GM19452 (cell line): Measurements from ENCODE around the gene ELK4.

ENCODE experiments used
- ATAC-seq: cut with Tn5 transposase; IDR thresholded peaks from one replicate; pipeline ENCODE4 v1.9.1; 2021; ENCODE audit not compliant: unreplicated experiment

The ELK4 gene

GRCh38 chr1:205630241-205630640 lies 1.6 kb downstream of the ELK4 start:
- ATAC-seq = no peak

DNA sequence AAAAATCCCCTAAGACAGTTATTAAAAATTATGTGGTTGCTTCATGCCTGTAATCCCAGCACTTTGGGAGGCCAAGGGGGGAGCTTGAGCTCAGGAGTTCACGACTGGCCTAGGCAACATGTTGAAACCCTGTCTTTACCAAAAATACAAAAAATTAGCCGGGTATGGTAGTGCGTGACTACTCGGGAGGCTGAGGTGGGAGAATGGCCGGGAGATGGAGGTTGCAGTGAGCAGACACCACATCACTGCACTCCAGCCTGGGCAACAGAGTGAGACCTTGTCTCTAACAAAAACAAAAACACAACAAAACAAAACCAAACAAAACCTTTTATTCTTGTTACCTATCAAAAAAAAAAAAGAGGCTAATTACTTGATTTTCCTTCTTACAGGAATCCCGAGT lies 2.1 kb downstream of the ELK4 start:
- no peak for ATAC-seq

DNA sequence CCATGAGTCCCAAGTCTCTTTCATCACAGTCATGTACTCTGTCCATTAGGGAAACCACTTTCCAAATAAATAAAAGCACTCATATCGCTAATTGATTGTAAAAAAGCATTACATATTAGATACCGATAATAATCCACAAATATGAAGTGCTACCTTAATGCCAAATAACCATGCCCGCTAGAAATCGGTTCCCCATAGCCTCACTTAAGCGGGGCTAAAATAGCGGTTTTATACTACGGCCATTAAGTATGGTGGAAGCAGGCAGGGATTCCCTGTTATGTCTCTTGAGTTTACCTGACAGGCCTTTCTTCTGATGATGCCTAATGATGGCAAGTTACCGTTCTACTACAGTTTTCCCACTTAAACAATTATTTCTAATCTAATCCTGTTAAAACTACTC lies 3.9 kb downstream of the ELK4 start:
- ATAC-seq = no peak

DNA sequence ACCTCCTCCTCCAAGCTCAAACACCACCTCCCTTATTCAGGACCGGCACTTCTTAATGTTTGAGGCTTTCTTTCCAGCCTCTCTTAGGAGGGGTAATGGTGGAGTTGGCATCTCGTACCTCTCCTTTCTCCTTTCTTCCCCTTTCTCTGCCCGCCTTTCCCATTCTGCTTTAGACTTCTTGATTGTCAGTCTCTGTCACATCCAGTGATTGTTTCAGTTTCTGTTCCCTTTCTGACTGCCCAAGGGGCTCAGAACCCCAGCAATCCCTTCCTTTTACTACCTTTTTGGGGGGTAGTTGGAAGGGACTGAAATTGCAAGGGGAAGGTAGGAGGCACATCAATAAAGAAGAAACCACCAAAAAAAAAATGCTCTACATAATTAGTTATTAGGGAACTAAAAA lies 5.6 kb downstream of the ELK4 start:
- no peak for ATAC-seq

- no peak for ATAC-seq
Observed at GRCh38 chr1:205623646-205624045, 8.2 kb downstream of the ELK4 start.

DNA sequence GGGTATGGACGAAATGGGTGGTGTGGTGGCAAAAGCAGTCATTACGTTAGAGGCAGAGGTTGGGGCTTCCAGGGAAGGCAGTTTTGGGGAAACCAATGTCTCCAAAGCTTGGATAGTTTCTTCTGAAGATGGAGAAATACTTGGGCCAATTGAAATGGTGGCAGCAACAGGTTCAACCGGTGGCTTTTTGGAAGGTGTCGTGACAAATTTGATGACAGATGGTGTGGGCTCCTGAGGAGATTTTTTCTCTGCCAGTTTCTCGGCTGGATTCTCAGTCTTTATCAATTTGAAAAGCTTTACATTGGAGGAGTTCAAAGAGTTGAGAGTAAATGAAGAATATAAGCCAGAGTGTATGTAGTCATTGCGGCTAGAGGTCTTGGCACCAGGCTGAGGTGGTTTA lies 11.5 kb downstream of the ELK4 start:
- ATAC-seq = no peak

DNA sequence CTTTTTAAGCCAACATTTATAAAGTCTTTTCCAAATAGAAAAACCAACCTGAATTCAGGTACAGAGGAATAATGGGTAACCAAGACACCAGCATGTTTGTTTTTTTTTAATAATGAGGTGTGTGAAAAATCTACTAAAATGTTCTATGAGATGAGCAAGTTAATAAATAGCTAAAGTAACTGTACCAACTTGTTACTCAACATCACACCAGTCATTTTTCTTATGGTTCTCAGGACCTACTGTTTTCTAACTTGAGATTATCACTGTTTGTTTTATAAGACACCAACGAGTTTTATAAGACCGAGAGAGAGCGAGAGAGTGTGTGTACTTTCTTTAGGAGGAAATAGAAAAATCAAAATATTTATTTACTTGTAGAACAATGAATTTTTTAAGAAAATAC lies 12.4 kb downstream of the ELK4 start:
- ATAC-seq = no peak

DNA sequence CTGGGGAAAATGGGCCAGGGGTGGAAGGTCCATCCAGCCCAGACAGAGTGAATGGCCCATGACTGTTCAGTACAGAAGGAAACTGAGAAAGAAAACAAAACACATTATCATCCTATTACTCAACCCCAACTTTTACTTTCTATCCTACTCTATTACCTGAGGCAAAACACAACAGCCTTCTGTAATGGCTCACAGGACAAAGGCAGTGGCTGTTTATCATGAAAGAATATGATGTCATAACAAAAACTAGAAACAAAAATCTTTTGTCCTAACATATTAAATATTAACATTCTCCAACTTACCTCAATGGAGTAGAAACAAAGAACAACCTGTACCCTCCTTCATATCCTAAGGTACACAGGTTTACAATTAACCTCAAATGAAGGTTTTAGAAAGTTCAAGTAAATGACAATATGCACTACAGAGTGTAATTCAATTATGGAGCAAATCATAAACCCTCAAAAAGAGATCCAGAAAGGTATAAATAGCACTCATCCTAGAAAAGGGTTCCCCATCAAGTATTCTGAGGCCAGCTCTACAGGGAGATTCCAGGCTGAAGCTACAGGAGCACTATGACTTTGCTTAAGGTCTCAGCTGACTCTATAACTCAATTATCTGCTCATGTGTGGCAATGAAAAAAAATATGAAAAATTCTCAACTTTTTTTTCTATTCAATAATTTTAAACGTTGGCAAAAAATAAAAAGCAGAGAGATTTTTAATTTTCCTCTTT lies 15.1 kb downstream of the ELK4 start:
- no peak for ATAC-seq

DNA sequence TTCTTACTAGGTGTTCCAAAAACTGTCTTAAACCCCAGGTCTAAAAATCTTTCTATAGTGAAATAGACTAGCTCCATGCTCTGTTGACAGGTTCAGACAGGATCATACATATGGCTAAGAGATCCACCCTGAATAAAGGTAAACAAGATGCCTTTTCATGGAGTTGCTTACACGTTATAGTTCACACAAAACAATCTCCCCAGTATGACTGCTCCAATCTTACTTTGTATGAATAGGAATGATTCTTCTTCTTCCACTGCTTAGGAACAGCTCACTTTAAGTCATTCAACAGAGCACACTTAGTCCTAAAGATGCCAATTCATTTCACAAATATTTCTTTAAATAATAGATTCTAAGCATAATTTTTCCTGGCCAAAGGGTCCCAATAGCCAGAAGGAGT lies 16.0 kb downstream of the ELK4 start:
- ATAC-seq = no peak

GRCh38 chr1:205613854-205614412 lies 17.9 kb downstream of the ELK4 start:
- no peak for ATAC-seq

DNA sequence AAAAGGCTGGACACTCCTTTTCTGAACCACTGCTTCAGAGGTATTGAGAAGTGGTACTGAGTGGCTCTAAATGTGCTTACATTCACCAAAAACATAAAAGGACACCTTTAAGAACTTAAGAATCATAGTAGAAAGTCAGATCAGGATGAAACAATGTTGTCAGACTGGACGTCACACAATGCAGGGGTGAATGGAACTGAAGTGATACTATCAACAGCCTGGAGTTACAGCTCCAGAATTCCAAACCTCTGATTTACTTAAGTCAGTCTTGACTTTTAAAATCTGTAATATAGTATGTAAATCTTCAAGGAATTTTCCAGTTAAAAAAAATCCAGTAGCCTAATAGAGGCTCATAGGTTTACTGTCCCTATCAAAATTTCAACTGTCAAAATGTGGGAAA lies 19.3 kb downstream of the ELK4 start:
- no peak for ATAC-seq

DNA sequence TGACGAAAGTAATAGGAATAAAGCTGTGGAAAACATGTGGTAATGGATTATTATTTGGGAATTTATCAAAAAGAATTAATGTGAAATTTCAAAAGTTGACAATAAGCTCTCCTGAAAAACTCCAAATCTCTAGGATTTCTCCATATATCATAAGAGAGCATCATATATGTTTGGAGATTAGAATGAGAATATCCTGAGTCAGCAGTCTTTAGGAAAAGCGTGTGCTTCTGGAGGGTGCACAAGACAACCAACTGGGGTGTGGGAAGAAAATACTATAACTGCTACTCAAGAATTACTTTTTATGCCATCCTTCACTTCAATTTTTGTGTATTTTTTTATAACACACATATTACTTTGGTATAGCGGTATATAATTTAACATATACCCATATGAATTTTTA lies 19.7 kb downstream of the ELK4 start:
- no peak for ATAC-seq

DNA sequence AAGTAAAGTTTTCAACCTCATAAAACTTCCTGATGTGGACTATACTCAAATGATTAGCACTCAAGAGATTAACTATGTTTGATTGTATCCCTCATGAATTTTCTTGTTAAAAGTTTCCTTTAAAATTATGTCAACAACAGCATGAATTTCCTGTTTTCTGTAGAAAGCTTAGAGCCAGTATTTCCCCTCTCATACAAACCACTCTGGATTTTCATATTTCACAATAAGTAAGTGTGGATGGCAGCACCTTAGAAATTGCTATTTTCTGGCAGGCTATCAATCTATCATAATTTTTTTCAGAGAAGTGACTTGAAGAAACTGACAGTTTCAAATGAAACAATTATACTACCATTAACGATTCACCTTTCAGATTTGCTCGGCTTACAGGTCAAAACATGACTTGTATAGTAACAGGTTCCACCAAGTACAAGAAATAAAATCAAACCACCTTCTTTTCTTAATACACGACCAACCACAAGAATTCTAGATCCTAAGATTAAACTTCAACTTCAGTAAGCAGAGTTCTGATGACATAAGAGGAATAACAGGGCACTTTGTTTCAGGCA lies 20.8 kb downstream of the ELK4 start:
- ATAC-seq = no peak

- ATAC-seq = no peak
Observed at GRCh38 chr1:205610036-205610435, 21.8 kb downstream of the ELK4 start.

GRCh38 chr1:205604825-205605505 lies 26.8 kb downstream of the ELK4 start:
- no peak for ATAC-seq

DNA sequence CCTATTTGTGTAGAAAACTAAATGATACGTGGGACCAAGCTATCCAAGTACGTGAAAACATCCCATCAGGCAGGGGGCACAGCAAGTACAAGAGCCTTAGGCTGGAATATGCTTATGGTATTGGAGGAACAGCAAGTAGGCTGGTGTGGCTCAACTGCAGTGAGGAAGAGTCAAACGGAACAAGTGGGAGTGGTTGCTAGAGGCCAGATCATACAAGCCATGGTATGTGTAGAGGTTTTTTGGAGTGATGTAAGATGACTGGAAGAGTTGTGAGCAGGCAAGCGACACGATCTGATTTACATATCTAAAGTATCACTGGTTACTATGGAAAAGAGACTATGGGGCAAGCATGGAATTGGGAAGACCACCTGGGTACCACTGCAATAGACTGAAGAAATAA lies 27.8 kb downstream of the ELK4 start:
- no peak for ATAC-seq

- ATAC-seq = no peak
Observed at GRCh38 chr1:205601205-205601604, 30.6 kb downstream of the ELK4 start.

DNA sequence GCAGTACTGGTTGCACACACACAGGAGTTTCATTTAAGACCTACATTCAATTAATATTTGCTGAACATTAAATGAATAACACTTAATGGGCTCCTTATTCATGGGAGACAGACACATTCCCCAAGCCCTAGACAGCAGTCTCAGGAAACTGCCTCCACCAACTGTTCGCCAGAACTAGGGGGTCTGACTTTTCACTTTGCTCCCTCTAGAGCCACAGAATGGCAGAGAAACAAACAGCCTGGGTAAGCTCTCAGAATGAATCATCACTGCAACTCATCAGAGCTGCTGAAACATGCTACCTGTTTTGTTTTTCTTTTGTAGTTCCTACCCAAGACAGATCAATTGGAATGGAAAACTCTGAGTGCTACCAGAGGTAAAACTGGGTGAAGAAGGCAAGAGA lies 31.7 kb downstream of the ELK4 start:
- no peak for ATAC-seq

GRCh38 chr1:205599669-205600042 lies 32.2 kb downstream of the ELK4 start:
- ATAC-seq = no peak

- no peak for ATAC-seq
Observed at GRCh38 chr1:205598841-205599668, 32.8 kb downstream of the ELK4 start.

DNA sequence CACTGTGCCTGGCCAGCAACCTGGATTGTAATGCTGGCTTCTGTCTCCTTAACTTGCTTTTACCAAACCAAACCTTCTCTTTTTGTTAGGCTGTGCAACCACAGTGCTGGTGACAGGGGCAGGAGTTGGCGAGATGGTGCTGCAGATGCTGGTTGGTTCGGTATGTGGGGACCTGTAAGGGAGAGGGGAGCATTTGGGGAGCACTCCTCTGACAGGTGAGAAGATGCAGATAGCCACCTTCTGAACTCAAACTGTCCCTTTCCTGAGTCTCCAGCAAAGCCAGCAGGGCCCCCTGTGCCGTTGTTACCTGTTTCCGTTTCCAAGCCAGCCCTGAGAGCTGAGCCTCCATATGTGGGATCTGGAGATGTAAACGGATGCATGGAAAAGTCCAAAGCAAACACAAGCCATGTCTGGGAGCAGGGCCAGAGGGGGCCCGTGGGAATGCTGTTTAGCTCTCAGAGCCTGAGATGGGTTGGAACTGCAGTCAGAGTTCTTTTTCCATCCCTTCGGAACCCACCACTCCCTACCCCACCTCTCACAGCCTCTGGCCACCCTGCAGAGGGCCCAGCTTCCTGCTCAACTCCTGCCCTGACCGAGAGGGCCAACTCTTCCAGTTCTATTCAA lies 34.0 kb downstream of the ELK4 start:
- no peak for ATAC-seq
